K562 (cell line): ENCODE results near the gene TEKT2. TPM values are rescaled to one million over a fixed set of nuclear protein-coding genes. Genes with fewer than 3 reads are reported as not detected.

ENCODE experiments used
- ATAC-seq: fragments of 200-7000 bp; cut with Tn5 transposase; 3 replicates; pipeline ENCODE4 v1.9.1; 2020; ENCODE audit warnings: moderate library complexity
- BruUV-seq: library from RNA; stranded (reverse); fragments of 400-500 nt; replicated peaks from 2 replicates; lab custom pipeline; 2021; lab: Mats Ljungman, UMichigan
- CTCF ChIA-PET: fragments of 300-600 bp; formaldehyde crosslinking; extraction: SDS; loops from one replicate; lab custom pipeline; 2021; ENCODE audit warnings: low intra/inter-chr PET ratio; lab: Yijun Ruan, JAX
- POLR2A ChIA-PET: fragments of 300-600, 350-650 bp; sonication (Branson Sonifier 250); formaldehyde crosslinking; extraction: SDS; loops from one replicate; lab custom pipeline; 2021; ENCODE audit warnings: antibody characterized with exemption, inconsistent platforms; lab: Yijun Ruan, JAX
- DNase-seq, 4 experiments: peaks; one replicate each; pipeline versions ENCODE4 v3.0.0 to v3.0.0-alpha.2; 2011 to 2018; ENCODE audit warnings: low spot score in 3 of 4, mixed read lengths in 3 of 4; ENCODE audit errors: extremely low read depth in 1 of 4
- FAIRE-seq: peaks from 2 replicates; lab custom pipeline; 2011; peaks lifted over from hg19 to GRCh38; lab: Jason Lieb, UNC
- H2AFZ ChIP-seq: 2 replicates; pipeline ENCODE4 v1.6.0; 2011; ENCODE audit warnings: low read depth, low read length, control low read depth, inconsistent platforms
- H3K27ac ChIP-seq: fragments of 200-600 bp; 3 replicates; pipeline ENCODE4 v1.8.0; 2011; ENCODE audit warnings: low read depth, mild to moderate bottlenecking, control low read depth, inconsistent platforms, low read length, moderate library complexity, mixed read lengths; ENCODE audit errors: extremely low read depth
- H3K27me3 ChIP-seq, 2 experiments: fragments of 300-600 bp in 1 of 2; 2 replicates in 1 of 2; 3 replicates in 1 of 2; pipeline versions ENCODE4 v1.6.0 to v1.8.0; 2011; ENCODE audit warnings: inconsistent platforms in 2 of 2, low read length in 2 of 2, mild to moderate bottlenecking in 1 of 2, mixed read lengths in 1 of 2, moderate library complexity in 1 of 2; ENCODE audit not compliant: control insufficient read depth in 2 of 2, insufficient read depth in 2 of 2
- H3K36me3 ChIP-seq: fragments of 300-600 bp; 3 replicates; pipeline ENCODE4 v1.8.0; 2011; ENCODE audit warnings: mild to moderate bottlenecking, low read length, inconsistent platforms; ENCODE audit not compliant: control insufficient read depth, insufficient read depth
- H3K4me1 ChIP-seq, 2 experiments: fragments of 200-600 bp in 1 of 2; replicated peaks in 1 of 2; 2 replicates in 1 of 2; 3 replicates in 1 of 2; pipeline versions ENCODE4 v1.5.1 to v1.8.0; 2011; ENCODE audit warnings: inconsistent platforms in 2 of 2, low read length in 2 of 2, mild to moderate bottlenecking in 1 of 2, mixed read lengths in 1 of 2, moderate library complexity in 1 of 2; ENCODE audit not compliant: control insufficient read depth in 2 of 2, insufficient read depth in 2 of 2
- H3K4me2 ChIP-seq: 2 replicates; pipeline ENCODE4 v1.6.1; 2011; ENCODE audit warnings: low read length, control low read depth, inconsistent platforms, mixed read lengths; ENCODE audit not compliant: insufficient read depth
- H3K4me3 ChIP-seq: fragments of 200-600 bp; sonication (generic), shearing (Covaris generic); 2 replicates; pipeline ENCODE4 v1.5.1; 2016; ENCODE audit warnings: control low read depth, inconsistent platforms
- H3K79me2 ChIP-seq: fragments of 200-600 bp; 3 replicates; pipeline ENCODE4 v1.8.0; 2011; ENCODE audit warnings: low read length, inconsistent platforms; ENCODE audit not compliant: control insufficient read depth, insufficient read depth
- H3K9ac ChIP-seq, 2 experiments: 2 replicates each; pipeline versions ENCODE4 v1.6.0 to v1.6.1; 2011; ENCODE audit warnings: low read depth in 2 of 2, low read length in 2 of 2, control low read depth in 1 of 2, inconsistent platforms in 1 of 2, mild to moderate bottlenecking in 1 of 2, mixed read lengths in 1 of 2; ENCODE audit not compliant: insufficient read depth in 1 of 2
- H3K9me1 ChIP-seq: one replicate; pipeline ENCODE4 v1.6.0; 2011; ENCODE audit warnings: inconsistent platforms, mild to moderate bottlenecking, low read length, moderate library complexity; ENCODE audit not compliant: control insufficient read depth, insufficient read depth
- H3K9me3 ChIP-seq: replicated peaks from 2 replicates; pipeline ENCODE4 v1.5.1; 2011; ENCODE audit warnings: low read depth, low read length, inconsistent platforms; ENCODE audit not compliant: control insufficient read depth, insufficient read depth
- H4K20me1 ChIP-seq: replicated peaks from 2 replicates; pipeline ENCODE4 v1.6.1; 2011; ENCODE audit warnings: low read length, inconsistent platforms, mixed read lengths; ENCODE audit not compliant: control insufficient read depth, insufficient read depth
- EZH2 ChIP-seq: IDR thresholded peaks from 2 replicates; pipeline ENCODE4 v1.6.1; 2012; ENCODE audit warnings: low read depth, mild to moderate bottlenecking, inconsistent platforms, low read length, borderline replicate concordance
- WGBS: fragments of 100-300 bp; shearing (Covaris generic); methylation state at CpG from one replicate; pipeline ENCODE4 v1.1.6; 2016; ENCODE audit warnings: low coverage, mixed read lengths; ENCODE audit not compliant: insufficient coverage; ENCODE audit errors: missing lambda C conversion rate; 5-methylcytosine and 5-hydroxymethylcytosine counted together
- in situ Hi-C: fragments of 300-500 bp; cut with MboI; formaldehyde crosslinking; loops from 4 replicates; pipeline ENCODE4 v1.15.0; 2018; ENCODE audit warnings: inconsistent platforms, mixed read lengths
- intact Hi-C: fragments of 100-400 bp; cut with micrococcal nuclease; formaldehyde crosslinking; loops from 2 replicates; pipeline ENCODE4 v1.14.2; 2022
- polyA plus RNA-seq, 8 experiments: library from polyadenylated mRNA; depleted of rRNA in 4 of 8; stranded (reverse) in 5 of 8; unstranded in 3 of 8; fragments of >200 nt; fragmentation: Nextera tagmentation in 2 of 8; fragmentation: Illumina TruSeq in 1 of 8; extraction: Ambion mirVana in 2 of 8; extraction: Trizol in 1 of 8; gene quantifications; 2 replicates each; pipeline versions ENCODE4 v1.2.1 to v1.2.3, GENCODE V29; 2011 to 2014; ENCODE audit warnings: inconsistent platforms in 1 of 8, missing spikeins in 1 of 8
- total RNA-seq, 7 experiments: library from RNA; depleted of rRNA in 6 of 7; stranded (reverse); fragments of >200 nt in 6 of 7; fragmentation: Illumina TruSeq in 2 of 7; extraction: Trizol in 2 of 7; gene quantifications; 2 replicates each; pipeline versions ENCODE4 v1.2.1 to v1.2.3, GENCODE V29; 2011 to 2021; ENCODE audit warnings: low replicate concordance in 1 of 7
- TF ChIP-seq, protein P1 (sequence below): fragments of 250-450 bp; sonication (Bioruptor Pico); IDR thresholded peaks from 2 replicates; pipeline ENCODE4 v1.5.0; 2022; ENCODE audit warnings: mild to moderate bottlenecking
- TF ChIP-seq, protein P2 (sequence below): fragments of 250-450 bp; sonication (Bioruptor Pico); IDR thresholded peaks from 2 replicates; pipeline ENCODE4 v1.5.0; 2020; ENCODE audit warnings: mild to moderate bottlenecking, borderline replicate concordance
- TF ChIP-seq, protein P3 (sequence below): fragments of 450-650 bp; IDR thresholded peaks from 2 replicates; pipeline ENCODE4 v1.6.1; 2016; ENCODE audit warnings: low read depth

Gene TEKT2
- total and polyA plus RNA-seq, 9 of the 15 experiments (the other 6 are each of a cell fraction or from before 2014, with no cell fraction given), result 0.06 to 0.94 (median 0.30) TPM; not detected in 1

DNA sequence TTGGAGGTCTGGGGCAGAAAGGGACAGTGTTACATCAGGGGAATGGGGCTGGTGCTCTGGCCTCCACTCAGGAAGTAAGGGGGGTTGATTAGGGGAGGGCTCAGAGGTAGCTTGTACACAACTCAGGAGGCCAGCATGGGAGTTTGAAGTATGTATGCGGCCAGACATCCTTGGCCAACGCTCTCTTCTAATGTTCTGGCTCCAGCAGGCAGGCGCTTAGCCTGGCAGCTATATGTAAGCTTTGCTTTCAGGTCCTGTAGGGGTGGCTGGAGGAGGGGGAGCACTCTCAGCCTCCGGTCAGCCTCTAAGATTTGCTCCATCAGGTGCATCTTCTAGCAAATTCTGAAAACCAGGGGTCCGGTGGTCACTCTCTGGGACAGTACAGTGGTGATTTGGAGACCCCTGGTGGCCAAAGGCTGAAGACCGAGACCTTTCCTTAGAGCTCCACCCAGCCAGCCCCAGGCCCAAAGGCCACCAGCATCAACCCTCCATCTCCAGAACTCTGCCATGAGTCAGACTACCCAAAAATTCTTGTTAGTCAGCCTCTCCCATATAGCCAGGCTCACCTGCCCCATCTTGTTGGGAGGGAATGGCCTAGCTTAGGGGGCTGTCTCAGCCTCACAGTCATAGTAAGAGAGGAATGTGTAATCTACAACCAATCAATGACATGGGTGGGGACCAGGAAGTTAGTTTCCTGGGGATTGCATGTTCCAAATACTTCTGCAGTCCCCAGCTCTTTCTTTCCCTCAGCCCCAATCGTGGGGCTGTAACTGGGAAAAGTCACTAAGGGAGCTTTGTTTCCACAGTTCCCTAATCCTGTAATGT lies 50.8 kb downstream of the TEKT2 start:
- no peaks in the 10 kb centered on the region for H3K27me3 ChIP-seq
- POLR2A ChIA-PET, result interaction anchor here (0.7 to 1.6 kb wide), 12 partner anchors 10 to 302 kb away, joined by 3 to 8 read pairs (median 3); partner anchors contain the start of gene TRAPPC3
- H3K9ac ChIP-seq, result peak overlapping the region in 1 of 2 experiments; percentile 5; a peak in 1 of 4 replicates
- H2AFZ ChIP-seq, result peak overlapping the region; percentile 69
- peaks cover 34% of the 10 kb centered on the region for H3K36me3 ChIP-seq
- FAIRE-seq (peak; percentile 94), ATAC-seq (peak; percentile 97), DNase-seq (peak; percentile 85 to 90 (median 86))
- H3K9me3 ChIP-seq, result no peaks in the 10 kb centered on the region
- H3K9me1 ChIP-seq, result no peaks in the 10 kb centered on the region
- no peak overlapping the region for H3K4me3 ChIP-seq
- H3K4me2 ChIP-seq, result no peak overlapping the region; the same call in 1 of the 2 replicates
- in situ Hi-C loops, result no loop called here
- peak overlapping the region; percentile 38 for H3K27ac ChIP-seq
- peaks cover 5 to 6% of the 10 kb centered on the region in 2 experiments; a peak in 3 of 5 replicates for H3K4me1 ChIP-seq
- no TSS peak for BruUV-seq
- H3K79me2 ChIP-seq, result no peaks in the 10 kb centered on the region
- H4K20me1 ChIP-seq, result no peaks in the 10 kb centered on the region
- intact Hi-C loops, result loop anchor here (1.0 kb wide), 1 partner anchor 34 kb away; no protein-coding TSS in a partner anchor
- WGBS, result 43% methylated on average over 7 of the region's 7 CpGs
- CTCF ChIA-PET, result interaction anchor here (0.6 to 5.8 kb wide), 8 partner anchors 15 to 835 kb away, joined by 3 to 116 read pairs (median 4); partner anchors contain the start of gene TRAPPC3
- TF ChIP-seq, protein P1, sequence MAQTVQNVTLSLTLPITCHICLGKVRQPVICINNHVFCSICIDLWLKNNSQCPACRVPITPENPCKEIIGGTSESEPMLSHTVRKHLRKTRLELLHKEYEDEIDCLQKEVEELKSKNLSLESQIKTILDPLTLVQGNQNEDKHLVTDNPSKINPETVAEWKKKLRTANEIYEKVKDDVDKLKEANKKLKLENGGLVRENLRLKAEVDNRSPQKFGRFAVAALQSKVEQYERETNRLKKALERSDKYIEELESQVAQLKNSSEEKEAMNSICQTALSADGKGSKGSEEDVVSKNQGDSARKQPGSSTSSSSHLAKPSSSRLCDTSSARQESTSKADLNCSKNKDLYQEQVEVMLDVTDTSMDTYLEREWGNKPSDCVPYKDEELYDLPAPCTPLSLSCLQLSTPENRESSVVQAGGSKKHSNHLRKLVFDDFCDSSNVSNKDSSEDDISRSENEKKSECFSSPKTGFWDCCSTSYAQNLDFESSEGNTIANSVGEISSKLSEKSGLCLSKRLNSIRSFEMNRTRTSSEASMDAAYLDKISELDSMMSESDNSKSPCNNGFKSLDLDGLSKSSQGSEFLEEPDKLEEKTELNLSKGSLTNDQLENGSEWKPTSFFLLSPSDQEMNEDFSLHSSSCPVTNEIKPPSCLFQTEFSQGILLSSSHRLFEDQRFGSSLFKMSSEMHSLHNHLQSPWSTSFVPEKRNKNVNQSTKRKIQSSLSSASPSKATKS (CRISPR knock-in tag), result no peak
- no peak for TF ChIP-seq EZH2
- TF ChIP-seq, protein P2, sequence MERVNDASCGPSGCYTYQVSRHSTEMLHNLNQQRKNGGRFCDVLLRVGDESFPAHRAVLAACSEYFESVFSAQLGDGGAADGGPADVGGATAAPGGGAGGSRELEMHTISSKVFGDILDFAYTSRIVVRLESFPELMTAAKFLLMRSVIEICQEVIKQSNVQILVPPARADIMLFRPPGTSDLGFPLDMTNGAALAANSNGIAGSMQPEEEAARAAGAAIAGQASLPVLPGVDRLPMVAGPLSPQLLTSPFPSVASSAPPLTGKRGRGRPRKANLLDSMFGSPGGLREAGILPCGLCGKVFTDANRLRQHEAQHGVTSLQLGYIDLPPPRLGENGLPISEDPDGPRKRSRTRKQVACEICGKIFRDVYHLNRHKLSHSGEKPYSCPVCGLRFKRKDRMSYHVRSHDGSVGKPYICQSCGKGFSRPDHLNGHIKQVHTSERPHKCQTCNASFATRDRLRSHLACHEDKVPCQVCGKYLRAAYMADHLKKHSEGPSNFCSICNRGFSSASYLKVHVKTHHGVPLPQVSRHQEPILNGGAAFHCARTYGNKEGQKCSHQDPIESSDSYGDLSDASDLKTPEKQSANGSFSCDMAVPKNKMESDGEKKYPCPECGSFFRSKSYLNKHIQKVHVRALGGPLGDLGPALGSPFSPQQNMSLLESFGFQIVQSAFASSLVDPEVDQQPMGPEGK, result no peak
- TF ChIP-seq, protein P3, sequence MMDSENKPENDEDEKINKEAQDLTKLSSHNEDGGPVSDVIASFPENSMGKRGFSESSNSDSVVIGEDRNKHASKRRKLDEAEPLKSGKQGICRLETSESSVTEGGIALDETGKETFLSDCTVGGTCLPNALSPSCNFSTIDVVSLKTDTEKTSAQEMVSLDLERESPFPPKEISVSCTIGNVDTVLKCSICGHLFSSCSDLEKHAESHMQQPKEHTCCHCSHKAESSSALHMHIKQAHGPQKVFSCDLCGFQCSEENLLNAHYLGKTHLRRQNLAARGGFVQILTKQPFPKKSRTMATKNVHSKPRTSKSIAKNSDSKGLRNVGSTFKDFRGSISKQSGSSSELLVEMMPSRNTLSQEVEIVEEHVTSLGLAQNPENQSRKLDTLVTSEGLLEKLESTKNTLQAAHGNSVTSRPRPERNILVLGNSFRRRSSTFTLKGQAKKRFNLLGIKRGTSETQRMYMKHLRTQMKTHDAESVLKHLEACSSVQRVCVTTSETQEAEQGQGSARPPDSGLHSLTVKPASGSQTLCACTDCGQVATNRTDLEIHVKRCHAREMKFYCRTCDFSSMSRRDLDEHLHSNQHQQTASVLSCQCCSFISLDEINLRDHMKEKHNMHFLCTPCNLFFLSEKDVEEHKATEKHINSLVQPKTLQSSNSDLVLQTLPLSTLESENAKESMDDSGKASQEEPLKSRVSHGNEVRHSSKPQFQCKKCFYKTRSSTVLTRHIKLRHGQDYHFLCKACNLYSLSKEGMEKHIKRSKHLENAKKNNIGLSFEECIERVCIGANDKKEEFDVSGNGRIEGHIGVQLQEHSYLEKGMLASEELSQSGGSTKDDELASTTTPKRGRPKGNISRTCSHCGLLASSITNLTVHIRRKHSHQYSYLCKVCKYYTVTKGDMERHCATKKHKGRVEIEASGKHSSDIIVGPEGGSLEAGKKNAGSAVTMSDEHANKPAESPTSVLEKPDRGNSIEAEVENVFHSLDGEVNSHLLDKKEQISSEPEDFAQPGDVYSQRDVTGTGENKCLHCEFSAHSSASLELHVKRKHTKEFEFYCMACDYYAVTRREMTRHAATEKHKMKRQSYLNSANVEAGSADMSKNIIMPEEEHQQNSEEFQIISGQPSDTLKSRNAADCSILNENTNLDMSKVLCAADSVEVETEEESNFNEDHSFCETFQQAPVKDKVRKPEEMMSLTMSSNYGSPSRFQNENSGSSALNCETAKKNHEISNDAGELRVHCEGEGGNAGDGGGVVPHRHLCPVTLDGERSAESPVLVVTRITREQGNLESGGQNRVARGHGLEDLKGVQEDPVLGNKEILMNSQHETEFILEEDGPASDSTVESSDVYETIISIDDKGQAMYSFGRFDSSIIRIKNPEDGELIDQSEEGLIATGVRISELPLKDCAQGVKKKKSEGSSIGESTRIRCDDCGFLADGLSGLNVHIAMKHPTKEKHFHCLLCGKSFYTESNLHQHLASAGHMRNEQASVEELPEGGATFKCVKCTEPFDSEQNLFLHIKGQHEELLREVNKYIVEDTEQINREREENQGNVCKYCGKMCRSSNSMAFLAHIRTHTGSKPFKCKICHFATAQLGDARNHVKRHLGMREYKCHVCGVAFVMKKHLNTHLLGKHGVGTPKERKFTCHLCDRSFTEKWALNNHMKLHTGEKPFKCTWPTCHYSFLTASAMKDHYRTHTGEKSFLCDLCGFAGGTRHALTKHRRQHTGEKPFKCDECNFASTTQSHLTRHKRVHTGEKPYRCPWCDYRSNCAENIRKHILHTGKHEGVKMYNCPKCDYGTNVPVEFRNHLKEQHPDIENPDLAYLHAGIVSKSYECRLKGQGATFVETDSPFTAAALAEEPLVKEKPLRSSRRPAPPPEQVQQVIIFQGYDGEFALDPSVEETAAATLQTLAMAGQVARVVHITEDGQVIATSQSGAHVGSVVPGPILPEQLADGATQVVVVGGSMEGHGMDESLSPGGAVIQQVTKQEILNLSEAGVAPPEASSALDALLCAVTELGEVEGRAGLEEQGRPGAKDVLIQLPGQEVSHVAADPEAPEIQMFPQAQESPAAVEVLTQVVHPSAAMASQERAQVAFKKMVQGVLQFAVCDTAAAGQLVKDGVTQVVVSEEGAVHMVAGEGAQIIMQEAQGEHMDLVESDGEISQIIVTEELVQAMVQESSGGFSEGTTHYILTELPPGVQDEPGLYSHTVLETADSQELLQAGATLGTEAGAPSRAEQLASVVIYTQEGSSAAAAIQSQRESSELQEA, result no peak
